DND-41 (cell line): ENCODE results near the gene ACP2.

Experiments
- ATAC-seq: fragments of 200-7000 bp; cut with Tn5 transposase; 3 replicates; pipeline ENCODE4 v1.9.1; 2021; ENCODE audit warnings: low read depth; ENCODE audit not compliant: insufficient read depth
- DNase-seq: peaks from one replicate; pipeline ENCODE4 v3.0.0-alpha.2; 2020
- H2AFZ ChIP-seq: 2 replicates; pipeline ENCODE4 v1.6.0; 2012; ENCODE audit warnings: low read depth, low read length
- H3K27ac ChIP-seq: 2 replicates; pipeline ENCODE4 v1.5.1; 2012; ENCODE audit warnings: low read length, inconsistent platforms
- H3K27me3 ChIP-seq: fragments of 200-600 bp; sonication (generic); 2 replicates; pipeline ENCODE4 v1.6.0; 2012; ENCODE audit warnings: low read length, mild to moderate bottlenecking, inconsistent platforms; ENCODE audit not compliant: insufficient read depth, poor library complexity
- H3K36me3 ChIP-seq: 2 replicates; pipeline ENCODE4 v1.5.1; 2012; ENCODE audit warnings: low read length, inconsistent platforms; ENCODE audit not compliant: insufficient read depth
- H3K4me1 ChIP-seq: 2 replicates; pipeline ENCODE4 v1.5.1; 2012; ENCODE audit warnings: mild to moderate bottlenecking, low read length; ENCODE audit not compliant: insufficient read depth
- H3K4me2 ChIP-seq: 2 replicates; pipeline ENCODE4 v1.6.0; 2012; ENCODE audit warnings: mild to moderate bottlenecking, moderate library complexity, low read length, inconsistent platforms; ENCODE audit not compliant: insufficient read depth
- H3K4me3 ChIP-seq, 2 experiments: fragments of 200-600 bp in 1 of 2; shearing (Covaris generic) in 1 of 2; 2 replicates each; pipeline ENCODE4 v1.5.1; 2012 to 2016; ENCODE audit warnings: inconsistent platforms in 2 of 2, low read length in 2 of 2, mild to moderate bottlenecking in 2 of 2, low read depth in 1 of 2, moderate library complexity in 1 of 2
- H3K79me2 ChIP-seq: 2 replicates; pipeline ENCODE4 v1.6.0; 2012; ENCODE audit warnings: low read length, inconsistent platforms; ENCODE audit not compliant: insufficient read depth
- H3K9ac ChIP-seq: 2 replicates; pipeline ENCODE4 v1.6.0; 2012; ENCODE audit warnings: low read depth, mild to moderate bottlenecking, inconsistent platforms, low read length, moderate library complexity
- H3K9me3 ChIP-seq: 2 replicates; pipeline ENCODE4 v1.5.1; 2012; ENCODE audit warnings: low read length, moderate library complexity, mild to moderate bottlenecking, inconsistent platforms; ENCODE audit not compliant: insufficient read depth, severe bottlenecking
- H4K20me1 ChIP-seq: 2 replicates; pipeline ENCODE4 v1.6.0; 2012; ENCODE audit warnings: low read length; ENCODE audit not compliant: insufficient read depth
- EZH2 ChIP-seq: IDR thresholded peaks from 3 replicates; pipeline ENCODE4 v1.6.1; 2012; ENCODE audit warnings: borderline replicate concordance, low read depth, mild to moderate bottlenecking, moderate library complexity, low read length, inconsistent platforms; ENCODE audit not compliant: severe bottlenecking
- TF ChIP-seq, protein P1 (sequence below): IDR thresholded peaks from 2 replicates; pipeline ENCODE4 v1.5.1; 2012; ENCODE audit warnings: borderline replicate concordance, low read length, moderate library complexity, mild to moderate bottlenecking; ENCODE audit not compliant: poor library complexity, severe bottlenecking; ENCODE audit errors: extremely low read depth

Gene ACP2

GRCh38 chr11:47233989-47234668 lies 14.5 kb downstream of the ACP2 start:
- peak; percentile 47; the same call in 2 of the 3 replicates for ATAC-seq
- no peak overlapping the region for H3K27ac ChIP-seq
- H2AFZ ChIP-seq = no peak overlapping the region
- H3K4me3 ChIP-seq = no peak overlapping the region
- DNase-seq = peak; percentile 29
- no peaks in the 10 kb centered on the region for H3K27me3 ChIP-seq
- no peak overlapping the region for H3K9ac ChIP-seq
- no peaks in the 10 kb centered on the region for H3K4me1 ChIP-seq
- no peaks in the 10 kb centered on the region for H3K9me3 ChIP-seq
- TF ChIP-seq, protein P1, sequence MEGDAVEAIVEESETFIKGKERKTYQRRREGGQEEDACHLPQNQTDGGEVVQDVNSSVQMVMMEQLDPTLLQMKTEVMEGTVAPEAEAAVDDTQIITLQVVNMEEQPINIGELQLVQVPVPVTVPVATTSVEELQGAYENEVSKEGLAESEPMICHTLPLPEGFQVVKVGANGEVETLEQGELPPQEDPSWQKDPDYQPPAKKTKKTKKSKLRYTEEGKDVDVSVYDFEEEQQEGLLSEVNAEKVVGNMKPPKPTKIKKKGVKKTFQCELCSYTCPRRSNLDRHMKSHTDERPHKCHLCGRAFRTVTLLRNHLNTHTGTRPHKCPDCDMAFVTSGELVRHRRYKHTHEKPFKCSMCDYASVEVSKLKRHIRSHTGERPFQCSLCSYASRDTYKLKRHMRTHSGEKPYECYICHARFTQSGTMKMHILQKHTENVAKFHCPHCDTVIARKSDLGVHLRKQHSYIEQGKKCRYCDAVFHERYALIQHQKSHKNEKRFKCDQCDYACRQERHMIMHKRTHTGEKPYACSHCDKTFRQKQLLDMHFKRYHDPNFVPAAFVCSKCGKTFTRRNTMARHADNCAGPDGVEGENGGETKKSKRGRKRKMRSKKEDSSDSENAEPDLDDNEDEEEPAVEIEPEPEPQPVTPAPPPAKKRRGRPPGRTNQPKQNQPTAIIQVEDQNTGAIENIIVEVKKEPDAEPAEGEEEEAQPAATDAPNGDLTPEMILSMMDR = peak; percentile 46
- TF ChIP-seq EZH2 = no peak
- H3K79me2 ChIP-seq = no peaks in the 10 kb centered on the region
- no peak overlapping the region for H3K4me2 ChIP-seq
- H4K20me1 ChIP-seq = no peaks in the 10 kb centered on the region
- peaks cover 63% of the 10 kb centered on the region for H3K36me3 ChIP-seq

DNA sequence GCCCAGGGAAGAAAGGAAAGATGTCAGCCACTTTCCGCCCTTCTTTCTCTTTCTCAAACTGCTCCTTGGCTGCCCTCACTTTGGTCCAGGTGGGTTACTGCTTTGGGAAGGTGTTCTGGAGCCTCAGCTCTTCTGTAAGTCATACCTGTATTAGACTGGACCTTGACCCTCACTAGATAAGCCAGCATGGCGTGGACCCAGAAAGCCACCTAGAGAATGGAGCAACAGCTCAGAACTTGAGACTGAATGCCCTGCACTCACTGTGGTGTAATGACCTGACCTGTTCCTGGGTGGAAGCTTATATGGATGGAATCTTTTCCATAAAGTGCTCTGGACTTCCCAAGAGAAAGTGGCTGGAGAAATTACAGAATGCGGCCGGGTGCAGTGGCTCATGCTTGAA lies 15.6 kb downstream of the ACP2 start:
- DNase-seq (no peak), ATAC-seq (no peak)
- no peaks in the 10 kb centered on the region for H3K27me3 ChIP-seq
- no peak overlapping the region for H2AFZ ChIP-seq
- H3K9me3 ChIP-seq = no peaks in the 10 kb centered on the region
- peaks cover 62% of the 10 kb centered on the region for H3K36me3 ChIP-seq
- H3K27ac ChIP-seq = no peak overlapping the region
- TF ChIP-seq, protein P1 = no peak
- TF ChIP-seq EZH2 = no peak
- no peak overlapping the region for H3K4me3 ChIP-seq
- H3K9ac ChIP-seq = no peak overlapping the region
- no peaks in the 10 kb centered on the region for H3K4me1 ChIP-seq
- no peak overlapping the region for H3K4me2 ChIP-seq
- no peaks in the 10 kb centered on the region for H3K79me2 ChIP-seq
- no peaks in the 10 kb centered on the region for H4K20me1 ChIP-seq

GRCh38 chr11:47229161-47229560 lies 19.5 kb downstream of the ACP2 start:
- Histone ChIP-seq H3K4me1 (no peaks in the 10 kb centered on the region), H2AFZ (no peak overlapping the region), H3K9ac (no peak overlapping the region), H3K79me2 (no peaks in the 10 kb centered on the region), H3K4me2 (no peak overlapping the region), H4K20me1 (no peaks in the 10 kb centered on the region), H3K27ac (no peak overlapping the region), H3K36me3 (peaks cover 63% of the 10 kb centered on the region), H3K9me3 (no peaks in the 10 kb centered on the region), H3K4me3 (no peak overlapping the region), H3K27me3 (no peaks in the 10 kb centered on the region)
- DNase-seq = no peak
- no peak for TF ChIP-seq EZH2
- TF ChIP-seq, protein P1 = no peak
- no peak for ATAC-seq
